Ovary (tissue), 3 donors: ENCODE results near the gene SMR3A.

Experiments
- CTCF ChIP-seq, 3 donors: fragments of 450-650 bp in 2 of 3; fragments of 200-600 bp in 1 of 3; IDR thresholded peaks; one replicate each; pipeline versions ENCODE4 v1.5.1 to v1.8.0; 2016 to 2022; ENCODE audit warnings: antibody characterized with exemption in 3 of 3, mild to moderate bottlenecking in 1 of 3
- EP300 ChIP-seq: sonication (generic); formaldehyde crosslinking; IDR thresholded peaks from one replicate; pipeline ENCODE4 v1.6.1; 2017; ENCODE audit warnings: antibody characterized with exemption
- POLR2A ChIP-seq: fragments of 450-650 bp; IDR thresholded peaks from one replicate; pipeline ENCODE4 v1.6.1; 2017; ENCODE audit warnings: antibody characterized with exemption, mild to moderate bottlenecking, moderate library complexity
- donor health status: DM: no; HTN: no; CAD: no.

- TF ChIP-seq POLR2A (no peak), CTCF (IDR thresholded peaks at IDR 0.05) (no peak), EP300 (no peak)
Measured at GRCh38 chr4:70315928-70316327, 44.6 kb upstream of the SMR3A start.
